Activated CD4-positive, alpha-beta T cell treated with anti-CD3 and anti-CD28 coated beads, Interleukin-2, amount 50 U/mL, for 1 hour (primary cell): ENCODE results near the gene DPEP1.
"Not testable (repeated sequence)": the region's sequence is repeated elsewhere in the genome, so short reads cannot be mapped to it uniquely, and the experiment has no call there.

Source experiments
- DNase-seq: peaks from one replicate; pipeline ENCODE4 v3.0.0-alpha.2; 2020

Gene DPEP1

GRCh38 chr16:89655062-89655643 lies 41.7 kb downstream of the DPEP1 start:
- no peak for DNase-seq

- no peak for DNase-seq
These were observed 43.1 kb downstream of the DPEP1 start for GRCh38 chr16:89656435-89657121.

GRCh38 chr16:89657442-89658220 lies 44.2 kb downstream of the DPEP1 start, which contains the start of the genes CHMP1A and SPATA33:
CHMP1A (minus strand) TSS chr16:89657708; CDS start chr16:89657588, 120 bp downstream.
SPATA33 (plus strand) TSS chr16:89657836; CDS start chr16:89657912, 76 bp downstream.
- peak; percentile 91 for DNase-seq

- no peak for DNase-seq
These were observed 44.9 kb downstream of the DPEP1 start for GRCh38 chr16:89658221-89658879.

- no peak for DNase-seq
These were observed 46.7 kb downstream of the DPEP1 start for GRCh38 chr16:89660146-89660545.

- DNase-seq = no peak
These were observed 47.8 kb downstream of the DPEP1 start for GRCh38 chr16:89661215-89661614.

- DNase-seq = not testable (repeated sequence)
These were observed 50.8 kb downstream of the DPEP1 start for GRCh38 chr16:89664238-89664637.

- DNase-seq = not testable (repeated sequence)
These were observed 53.6 kb downstream of the DPEP1 start for GRCh38 chr16:89667000-89667399.

GRCh38 chr16:89667633-89668032 lies 54.2 kb downstream of the DPEP1 start:
- DNase-seq = no peak

GRCh38 chr16:89668790-89669158 lies 55.3 kb downstream of the DPEP1 start:
- no peak for DNase-seq

GRCh38 chr16:89669755-89670154 lies 56.3 kb downstream of the DPEP1 start:
- DNase-seq = no peak

GRCh38 chr16:89670496-89671431 lies 57.3 kb downstream of the DPEP1 start:
- DNase-seq = no peak

- DNase-seq = not testable (repeated sequence)
These were observed 58.1 kb downstream of the DPEP1 start for GRCh38 chr16:89671565-89671964.

- DNase-seq = no peak
These were observed 58.9 kb downstream of the DPEP1 start for GRCh38 chr16:89672177-89672941.

- DNase-seq = no peak
These were observed 64.8 kb downstream of the DPEP1 start for GRCh38 chr16:89678258-89678657.

- DNase-seq = no peak
These were observed 72.5 kb downstream of the DPEP1 start for GRCh38 chr16:89685916-89686315.

- DNase-seq = peak; percentile 84
These were observed 73.2 kb downstream of the DPEP1 start, which contains the start of gene CDK10 for GRCh38 chr16:89686520-89687091. CDK10 (plus strand) TSS chr16:89686689; CDS start chr16:89686711, 22 bp downstream.

- DNase-seq = no peak
These were observed 73.9 kb downstream of the DPEP1 start for GRCh38 chr16:89687092-89687940.
